Neural cell (in vitro differentiated cells): ENCODE results near the gene NEURL4.
"Not testable (repeated sequence)": the region's sequence is repeated elsewhere in the genome, so short reads cannot be mapped to it uniquely, and the experiment has no call there.

Experiments used
- EP300 ChIP-seq: fragments of 450-650 bp; conservative IDR thresholded peaks from 2 replicates; pipeline ENCODE4 v1.6.1; 2014; ENCODE audit warnings: antibody characterized with exemption, mild to moderate bottlenecking, moderate library complexity; ENCODE audit not compliant: poor library complexity, severe bottlenecking
- POLR2AphosphoS5 ChIP-seq: IDR thresholded peaks from 2 replicates; pipeline ENCODE4 v1.6.1; 2012
- TAF1 ChIP-seq: IDR thresholded peaks from 2 replicates; pipeline ENCODE4 v1.6.1; 2012; ENCODE audit warnings: low read depth
- TF ChIP-seq, protein P1 (sequence below): fragments of 450-650 bp; IDR thresholded peaks from 2 replicates; pipeline ENCODE4 v1.5.1; 2014; ENCODE audit warnings: antibody characterized with exemption, mild to moderate bottlenecking, moderate library complexity; ENCODE audit not compliant: poor library complexity, severe bottlenecking
- TF ChIP-seq, protein P2 (sequence below): IDR thresholded peaks from 2 replicates; pipeline ENCODE4 v1.6.1; 2012; ENCODE audit warnings: borderline replicate concordance

DNA sequence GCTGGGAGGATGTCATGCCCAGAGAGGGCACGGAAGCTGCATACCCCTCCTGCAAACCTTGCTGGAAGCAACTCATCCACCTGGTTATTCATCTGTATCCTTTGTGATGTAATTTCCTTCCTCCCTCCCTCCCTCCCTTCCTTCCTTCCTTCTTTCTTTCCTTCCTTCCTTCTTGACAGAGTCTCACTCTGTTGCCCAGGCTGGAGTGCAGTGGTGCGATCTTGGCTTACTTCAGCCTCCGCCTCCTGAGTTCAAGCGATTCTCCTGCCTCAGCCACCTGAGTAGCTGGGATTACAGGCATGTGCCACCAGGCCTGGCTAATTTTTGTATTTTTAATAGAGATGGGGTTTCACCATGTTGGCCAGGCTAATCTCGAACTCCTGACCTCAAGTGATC, 39.5 kb upstream of the NEURL4 start:
- TF ChIP-seq, protein P1, sequence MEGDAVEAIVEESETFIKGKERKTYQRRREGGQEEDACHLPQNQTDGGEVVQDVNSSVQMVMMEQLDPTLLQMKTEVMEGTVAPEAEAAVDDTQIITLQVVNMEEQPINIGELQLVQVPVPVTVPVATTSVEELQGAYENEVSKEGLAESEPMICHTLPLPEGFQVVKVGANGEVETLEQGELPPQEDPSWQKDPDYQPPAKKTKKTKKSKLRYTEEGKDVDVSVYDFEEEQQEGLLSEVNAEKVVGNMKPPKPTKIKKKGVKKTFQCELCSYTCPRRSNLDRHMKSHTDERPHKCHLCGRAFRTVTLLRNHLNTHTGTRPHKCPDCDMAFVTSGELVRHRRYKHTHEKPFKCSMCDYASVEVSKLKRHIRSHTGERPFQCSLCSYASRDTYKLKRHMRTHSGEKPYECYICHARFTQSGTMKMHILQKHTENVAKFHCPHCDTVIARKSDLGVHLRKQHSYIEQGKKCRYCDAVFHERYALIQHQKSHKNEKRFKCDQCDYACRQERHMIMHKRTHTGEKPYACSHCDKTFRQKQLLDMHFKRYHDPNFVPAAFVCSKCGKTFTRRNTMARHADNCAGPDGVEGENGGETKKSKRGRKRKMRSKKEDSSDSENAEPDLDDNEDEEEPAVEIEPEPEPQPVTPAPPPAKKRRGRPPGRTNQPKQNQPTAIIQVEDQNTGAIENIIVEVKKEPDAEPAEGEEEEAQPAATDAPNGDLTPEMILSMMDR = not testable (repeated sequence)
- TF ChIP-seq POLR2AphosphoS5, TAF1, EP300: not testable (repeated sequence)
- TF ChIP-seq, protein P2, sequence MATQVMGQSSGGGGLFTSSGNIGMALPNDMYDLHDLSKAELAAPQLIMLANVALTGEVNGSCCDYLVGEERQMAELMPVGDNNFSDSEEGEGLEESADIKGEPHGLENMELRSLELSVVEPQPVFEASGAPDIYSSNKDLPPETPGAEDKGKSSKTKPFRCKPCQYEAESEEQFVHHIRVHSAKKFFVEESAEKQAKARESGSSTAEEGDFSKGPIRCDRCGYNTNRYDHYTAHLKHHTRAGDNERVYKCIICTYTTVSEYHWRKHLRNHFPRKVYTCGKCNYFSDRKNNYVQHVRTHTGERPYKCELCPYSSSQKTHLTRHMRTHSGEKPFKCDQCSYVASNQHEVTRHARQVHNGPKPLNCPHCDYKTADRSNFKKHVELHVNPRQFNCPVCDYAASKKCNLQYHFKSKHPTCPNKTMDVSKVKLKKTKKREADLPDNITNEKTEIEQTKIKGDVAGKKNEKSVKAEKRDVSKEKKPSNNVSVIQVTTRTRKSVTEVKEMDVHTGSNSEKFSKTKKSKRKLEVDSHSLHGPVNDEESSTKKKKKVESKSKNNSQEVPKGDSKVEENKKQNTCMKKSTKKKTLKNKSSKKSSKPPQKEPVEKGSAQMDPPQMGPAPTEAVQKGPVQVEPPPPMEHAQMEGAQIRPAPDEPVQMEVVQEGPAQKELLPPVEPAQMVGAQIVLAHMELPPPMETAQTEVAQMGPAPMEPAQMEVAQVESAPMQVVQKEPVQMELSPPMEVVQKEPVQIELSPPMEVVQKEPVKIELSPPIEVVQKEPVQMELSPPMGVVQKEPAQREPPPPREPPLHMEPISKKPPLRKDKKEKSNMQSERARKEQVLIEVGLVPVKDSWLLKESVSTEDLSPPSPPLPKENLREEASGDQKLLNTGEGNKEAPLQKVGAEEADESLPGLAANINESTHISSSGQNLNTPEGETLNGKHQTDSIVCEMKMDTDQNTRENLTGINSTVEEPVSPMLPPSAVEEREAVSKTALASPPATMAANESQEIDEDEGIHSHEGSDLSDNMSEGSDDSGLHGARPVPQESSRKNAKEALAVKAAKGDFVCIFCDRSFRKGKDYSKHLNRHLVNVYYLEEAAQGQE = not testable (repeated sequence)
